Activated CD4-positive, alpha-beta T cell treated with anti-CD3 and anti-CD28 coated beads, Interleukin-2, amount 10 ng/mL, durations not matched to agents 24 days and 14 days (primary cell): ENCODE measurements around the gene OR7D2. TPM values are rescaled to one million over a fixed set of nuclear protein-coding genes. Genes with fewer than 3 reads are reported as not detected.
A peak's percentile ranks its signal among the peaks of the same experiment; 100 is the strongest.
"Not testable (repeated sequence)": the region's sequence is repeated elsewhere in the genome, so short reads cannot be mapped to it uniquely, and the experiment has no call there.

Experiments
- DNase-seq: peaks from one replicate; pipeline ENCODE4 v3.0.0; 2022
- H3K27ac Mint-ChIP-seq: one replicate; pipeline ENCODE4 v1.8.0; 2022; ENCODE audit warnings: mild to moderate bottlenecking, mixed read lengths
- H3K27me3 Mint-ChIP-seq: one replicate; pipeline ENCODE4 v1.8.0; 2022; ENCODE audit warnings: mixed read lengths
- H3K36me3 Mint-ChIP-seq: one replicate; pipeline ENCODE4 v1.8.0; 2022; ENCODE audit warnings: low read depth, mild to moderate bottlenecking, mixed read lengths
- H3K4me1 Mint-ChIP-seq: one replicate; pipeline ENCODE4 v1.8.0; 2021; ENCODE audit warnings: mixed read lengths
- H3K4me3 Mint-ChIP-seq: one replicate; pipeline ENCODE4 v1.8.0; 2022; ENCODE audit warnings: mild to moderate bottlenecking, moderate library complexity, mixed read lengths
- H3K9me3 Mint-ChIP-seq: one replicate; pipeline ENCODE4 v1.8.0; 2021; ENCODE audit warnings: mixed read lengths
- intact Hi-C: fragments of 100-400 bp; cut with micrococcal nuclease; formaldehyde crosslinking; loops from one replicate; pipeline ENCODE4 v1.15.1; 2023
- total RNA-seq: library from RNA; stranded (reverse); gene quantifications from 2 replicates; pipeline ENCODE4 v1.2.3, GENCODE V29; 2022

OR7D2 gene
- total RNA-seq, 1 donor from 2014 or later: 0.37 TPM

DNA sequence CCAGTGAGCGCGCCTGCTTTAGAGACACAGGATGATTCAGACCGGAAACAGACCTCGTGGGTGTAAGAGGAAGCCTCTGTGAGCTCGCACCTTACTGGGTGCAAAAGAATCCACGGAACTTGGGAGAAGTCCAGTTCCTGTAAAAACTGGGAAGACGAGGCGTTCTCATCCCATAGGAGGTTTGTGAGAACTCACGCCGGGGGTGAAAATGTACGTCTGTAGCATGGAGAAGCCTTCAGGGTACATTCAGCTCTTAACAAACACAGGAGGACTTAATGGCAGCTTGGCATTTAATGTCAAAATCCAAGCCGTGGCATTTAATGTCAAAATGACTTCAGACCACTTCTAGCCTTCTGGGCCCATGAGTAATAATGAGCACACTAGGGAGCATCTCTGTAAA is 17.4 kb upstream of the OR7D2 start:
- H3K4me3 Mint-ChIP-seq: no peak overlapping the region
- H3K36me3 Mint-ChIP-seq: peaks cover 92% of the 10 kb centered on the region
- H3K4me1 Mint-ChIP-seq: no peaks in the 10 kb centered on the region
- H3K27me3 Mint-ChIP-seq: no peaks in the 10 kb centered on the region
- H3K27ac Mint-ChIP-seq: no peak overlapping the region
- H3K9me3 Mint-ChIP-seq: peaks cover 33% of the 10 kb centered on the region
- intact Hi-C loops: no loop called here
- no peak for DNase-seq

DNA sequence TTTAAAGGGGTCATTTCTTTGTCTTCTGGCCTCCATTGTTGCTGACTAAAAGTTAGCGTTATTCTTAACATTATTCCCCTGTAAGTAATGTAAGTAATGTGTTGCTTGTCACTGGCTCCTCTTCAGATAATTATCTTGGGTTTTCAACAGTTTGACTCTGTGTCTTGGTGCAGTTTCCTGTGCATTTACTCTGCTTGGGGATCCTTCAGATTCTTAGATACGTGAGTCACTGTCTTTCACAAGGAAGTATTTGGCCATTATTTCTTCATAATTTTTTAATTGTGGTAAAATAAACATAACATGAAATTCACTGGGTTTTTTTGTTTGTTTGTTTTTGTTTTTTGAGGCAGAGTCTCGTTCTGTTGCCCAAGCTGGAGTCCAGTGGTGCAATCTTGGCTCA is 13.5 kb upstream of the OR7D2 start:
- intact Hi-C loops: no loop called here
- Mint-ChIP-seq H3K27me3 (no peaks in the 10 kb centered on the region), H3K9me3 (peaks cover 17% of the 10 kb centered on the region), H3K36me3 (peaks cover 64% of the 10 kb centered on the region), H3K4me3 (no peak overlapping the region), H3K27ac (no peak overlapping the region), H3K4me1 (no peaks in the 10 kb centered on the region)
- DNase-seq: no peak

DNA sequence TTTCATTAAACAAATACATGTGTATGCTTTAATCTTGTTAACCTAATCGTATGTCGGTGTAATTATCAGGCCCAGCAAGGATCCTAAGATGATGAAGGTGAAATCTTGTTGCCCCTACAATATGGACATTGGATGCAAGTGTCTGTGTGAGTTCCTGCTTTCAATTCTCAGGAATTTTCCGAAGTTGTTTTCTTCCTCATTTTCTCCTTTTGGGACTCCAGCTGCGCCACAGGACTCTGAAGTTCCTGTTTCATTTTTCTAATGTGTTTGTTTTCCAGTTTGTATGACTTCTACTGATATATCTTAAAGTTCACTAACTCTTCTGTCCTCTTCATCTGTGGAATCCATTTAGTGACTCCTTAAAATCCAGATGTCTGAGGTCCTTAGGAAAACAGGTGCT is 11.9 kb upstream of the OR7D2 start:
- intact Hi-C loops: no loop called here
- Mint-ChIP-seq H3K4me1 (no peaks in the 10 kb centered on the region), H3K27ac (no peak overlapping the region), H3K4me3 (no peak overlapping the region), H3K9me3 (peaks cover 3% of the 10 kb centered on the region), H3K27me3 (no peaks in the 10 kb centered on the region), H3K36me3 (peaks cover 49% of the 10 kb centered on the region)
- no peak for DNase-seq

DNA sequence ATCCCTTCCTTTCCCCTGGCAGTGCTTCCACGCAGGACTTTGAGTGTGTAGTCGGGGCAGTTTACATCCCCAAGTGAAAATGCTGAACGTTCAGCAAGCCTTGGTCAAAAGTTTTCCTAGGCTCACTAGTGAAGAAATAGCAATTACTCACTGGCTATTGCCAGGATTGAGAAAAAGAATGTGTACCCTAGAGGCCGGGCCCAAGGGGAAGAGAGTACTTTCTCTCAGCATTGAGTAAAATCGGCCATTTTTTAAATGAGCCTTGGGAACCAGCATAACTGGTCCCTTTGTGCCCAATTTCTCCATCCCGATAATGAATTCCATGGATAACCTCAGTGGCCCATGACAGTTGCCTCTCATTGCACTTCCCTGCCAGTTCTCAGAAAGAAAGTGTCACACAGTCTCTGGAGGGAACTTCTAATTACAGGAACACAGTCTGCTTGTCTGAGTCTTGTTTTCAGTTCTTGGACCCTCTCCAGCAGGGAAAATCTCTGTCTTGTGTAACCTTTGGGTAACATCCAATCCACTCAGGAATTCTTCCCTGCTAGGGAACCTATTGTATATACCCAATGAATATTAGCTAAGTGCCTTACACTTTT is 7.3 kb upstream of the OR7D2 start:
- Mint-ChIP-seq H3K4me1 (no peaks in the 10 kb centered on the region), H3K4me3 (no peak overlapping the region), H3K27ac (no peak overlapping the region), H3K9me3 (peaks cover 5% of the 10 kb centered on the region), H3K27me3 (no peaks in the 10 kb centered on the region), H3K36me3 (peaks cover 27% of the 10 kb centered on the region)
- intact Hi-C loops: no loop called here
- DNase-seq: no peak

DNA sequence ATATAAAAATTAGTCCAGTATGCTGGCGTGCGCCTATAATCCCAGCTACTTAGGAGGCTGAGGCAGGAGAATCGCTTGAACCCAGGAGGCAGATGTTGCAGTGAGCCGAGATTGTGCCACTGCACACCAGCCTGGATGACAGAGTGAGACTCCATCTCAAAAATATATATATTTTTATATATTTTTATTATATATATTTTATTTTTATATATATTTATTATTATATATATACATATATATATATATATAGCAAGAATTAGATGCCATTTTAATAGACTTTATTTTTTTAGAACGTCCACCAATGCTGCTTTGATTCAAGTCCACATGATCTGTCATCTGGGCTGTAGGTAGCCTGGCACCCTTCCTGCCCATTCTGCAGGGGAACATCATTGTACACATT is 3.5 kb upstream of the OR7D2 start:
- DNase-seq: no peak

DNA sequence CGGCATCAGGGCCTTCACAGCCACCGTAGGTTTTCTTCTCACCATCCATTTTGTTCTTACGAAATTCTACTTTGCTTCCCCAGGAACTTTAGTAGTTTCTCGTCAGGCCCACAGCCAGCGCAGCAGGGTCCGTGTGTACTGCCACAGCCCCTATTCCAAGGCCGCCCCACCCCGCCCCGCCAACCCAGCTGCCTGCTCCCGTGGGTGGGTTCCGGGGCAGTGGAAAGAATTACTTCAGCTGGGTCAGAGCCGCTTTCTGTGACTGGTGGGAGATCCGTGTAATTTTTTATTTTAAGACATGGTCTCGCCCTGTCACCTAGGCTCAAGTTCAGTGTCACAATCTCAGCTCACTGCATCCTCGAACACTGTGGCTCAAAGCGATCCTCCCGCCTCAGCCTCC is 4.2 kb downstream of the OR7D2 start:
- Mint-ChIP-seq H3K27ac (no peak overlapping the region), H3K4me1 (no peaks in the 10 kb centered on the region), H3K36me3 (peaks cover 14% of the 10 kb centered on the region), H3K27me3 (no peaks in the 10 kb centered on the region), H3K4me3 (no peak overlapping the region), H3K9me3 (peaks cover 12% of the 10 kb centered on the region)
- no peak for DNase-seq
- intact Hi-C loops: no loop called here

More for the DNA sequence above, 3.5 kb upstream of the OR7D2 start:
- no peaks in the 10 kb centered on the region for H3K4me1 Mint-ChIP-seq
- H3K27me3 Mint-ChIP-seq: no peaks in the 10 kb centered on the region
- peaks cover 21% of the 10 kb centered on the region for H3K36me3 Mint-ChIP-seq
- peaks cover 9% of the 10 kb centered on the region for H3K9me3 Mint-ChIP-seq
- no peak overlapping the region for H3K4me3 Mint-ChIP-seq
- no peak overlapping the region for H3K27ac Mint-ChIP-seq
- intact Hi-C loops: no loop called here

DNA sequence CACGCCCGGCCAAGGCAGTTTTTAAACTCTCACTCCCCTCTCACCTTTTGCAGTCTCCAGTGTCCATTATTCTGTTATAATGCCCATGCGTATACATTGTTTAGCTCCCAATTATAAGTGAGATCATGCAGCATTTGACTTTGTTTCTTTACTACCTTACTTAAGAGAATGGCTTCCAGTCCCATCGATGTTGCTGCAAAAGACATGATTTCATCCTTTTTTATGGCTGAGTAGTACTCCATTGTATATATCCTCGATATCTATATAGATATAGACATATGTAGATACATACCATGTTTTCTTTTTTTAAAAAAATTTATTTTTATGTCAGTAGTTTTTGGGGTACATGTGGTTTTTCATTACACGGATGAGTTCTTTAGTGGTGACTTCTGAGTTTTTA is 8.4 kb downstream of the OR7D2 start:
- Mint-ChIP-seq H3K4me3 (no peak overlapping the region), H3K36me3 (peaks cover 14% of the 10 kb centered on the region), H3K27me3 (no peaks in the 10 kb centered on the region), H3K4me1 (no peaks in the 10 kb centered on the region), H3K9me3 (peaks cover 24% of the 10 kb centered on the region), H3K27ac (no peak overlapping the region)
- intact Hi-C loops: no loop called here
- DNase-seq: no peak

DNA sequence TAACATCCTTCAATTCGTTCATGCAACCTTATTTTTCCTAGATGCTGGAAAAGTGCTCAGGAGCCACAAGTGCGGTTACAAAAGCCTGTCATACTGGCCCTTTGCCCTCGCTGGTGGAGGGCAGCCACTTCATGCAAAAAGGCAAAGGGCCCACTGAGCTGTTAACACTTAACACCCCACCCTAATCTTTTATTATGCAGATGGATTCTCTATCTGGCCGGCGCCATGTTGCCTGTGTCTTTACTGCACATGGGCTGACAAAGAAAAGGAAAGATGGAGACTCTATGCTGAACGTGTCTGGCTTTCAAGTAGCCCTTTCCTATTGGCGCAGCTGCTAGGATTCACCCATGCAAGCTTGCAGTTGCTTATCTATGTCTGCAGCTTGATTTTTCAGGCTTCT is 10.8 kb downstream of the OR7D2 start:
- H3K36me3 Mint-ChIP-seq: peaks cover 14% of the 10 kb centered on the region
- peaks cover 31% of the 10 kb centered on the region for H3K9me3 Mint-ChIP-seq
- no peak for DNase-seq
- no peak overlapping the region for H3K4me3 Mint-ChIP-seq
- H3K27ac Mint-ChIP-seq: no peak overlapping the region
- intact Hi-C loops: no loop called here
- H3K27me3 Mint-ChIP-seq: no peaks in the 10 kb centered on the region
- H3K4me1 Mint-ChIP-seq: no peaks in the 10 kb centered on the region

DNA sequence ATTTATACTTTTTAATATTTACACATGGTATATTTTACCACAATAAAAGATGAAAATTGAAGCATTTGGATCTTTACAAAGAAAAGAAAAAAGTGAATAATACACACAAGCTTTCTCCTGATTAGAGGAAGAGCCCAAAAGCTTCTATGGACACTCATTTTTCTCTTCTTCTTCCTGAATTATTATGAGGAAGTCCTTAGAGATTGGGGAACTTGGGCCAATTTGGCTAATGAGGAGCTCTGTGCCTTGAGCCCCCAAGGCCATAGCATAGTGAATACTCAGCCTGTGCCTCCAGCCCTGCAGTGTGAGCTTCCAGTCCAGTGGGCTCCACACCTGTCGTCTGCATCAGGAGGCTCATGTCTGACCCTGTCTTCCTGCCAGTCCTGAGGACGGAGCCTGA is 19.3 kb downstream of the OR7D2 start:
- intact Hi-C loops, H3K27ac Mint-ChIP-seq, H3K4me1 Mint-ChIP-seq, DNase-seq, H3K27me3 Mint-ChIP-seq, H3K36me3 Mint-ChIP-seq, H3K4me3 Mint-ChIP-seq: not testable (repeated sequence)
- H3K9me3 Mint-ChIP-seq: peaks cover 15% of the 10 kb centered on the region

DNA sequence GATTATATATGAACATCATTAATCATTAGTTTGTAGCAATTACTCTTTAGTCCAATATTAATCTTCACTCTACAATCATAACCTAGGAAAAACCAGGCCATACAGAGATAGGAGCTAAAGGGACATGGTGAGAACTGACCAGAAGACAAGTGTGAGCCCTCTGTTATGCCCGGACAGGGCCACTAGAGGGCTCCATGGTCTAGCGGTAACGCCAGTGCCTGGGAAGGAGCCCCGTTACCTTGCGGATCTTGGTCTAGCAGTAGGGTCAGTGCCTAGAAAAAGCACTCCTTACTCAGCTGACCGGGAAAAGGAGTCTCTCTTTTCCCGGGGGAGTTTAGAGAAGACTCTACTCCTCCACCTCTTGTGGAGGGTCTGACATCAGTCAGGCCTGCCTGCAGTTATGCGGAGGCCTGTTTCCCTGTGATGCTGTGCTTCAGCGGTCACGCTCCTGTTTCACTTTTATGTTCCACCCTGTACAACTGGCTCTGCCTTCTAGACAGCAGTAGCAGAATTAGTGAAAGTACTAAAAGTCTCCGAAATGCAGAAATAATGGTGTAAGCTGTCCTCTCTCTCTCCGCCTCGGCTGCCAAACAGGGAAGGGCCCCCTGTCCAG is 26.8 kb downstream of the OR7D2 start:
- H3K27ac Mint-ChIP-seq: no peak overlapping the region
- intact Hi-C loops: loop anchor here (1.0 to 10.0 kb wide), 5 partner anchors 68 to 591 kb away; partner anchors contain the start of genes ZNF266 and ZNF561
- DNase-seq: peak; percentile 90
- H3K36me3 Mint-ChIP-seq: no peaks in the 10 kb centered on the region
- H3K4me3 Mint-ChIP-seq: peak overlapping the region; percentile 56
- peaks cover 4% of the 10 kb centered on the region for H3K9me3 Mint-ChIP-seq
- H3K4me1 Mint-ChIP-seq: peaks cover 5% of the 10 kb centered on the region
- no peaks in the 10 kb centered on the region for H3K27me3 Mint-ChIP-seq

DNA sequence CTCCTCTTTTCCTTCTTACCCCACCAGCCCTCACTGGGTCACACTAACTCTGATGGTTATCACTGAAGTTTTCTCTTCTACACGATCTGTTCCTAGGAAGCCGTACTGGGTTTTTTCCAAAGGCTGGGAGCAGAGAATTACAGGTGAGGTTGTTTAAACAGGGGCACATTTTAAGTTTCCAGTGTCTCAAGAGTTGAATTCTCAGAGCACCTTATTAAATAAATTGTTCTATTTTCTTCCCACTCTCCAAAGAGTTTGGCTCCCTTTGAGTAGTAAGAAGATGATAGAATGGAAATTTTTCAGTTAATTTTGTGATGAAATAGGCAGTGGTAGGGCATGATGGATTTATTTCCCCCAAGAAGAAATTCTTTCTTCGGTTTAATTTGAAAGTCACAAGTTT is 40.7 kb downstream of the OR7D2 start, which contains the start of gene OR7D4:
TSS of gene OR7D4 (minus strand) at position 101 of the 400 bp plus-strand sequence. CDS start 4,752 bp downstream, outside the sequence.
- no peaks in the 10 kb centered on the region for H3K27me3 Mint-ChIP-seq
- no peak within 1 kb of the TSS for H3K4me3 Mint-ChIP-seq
- H3K36me3 Mint-ChIP-seq: no peaks in the 10 kb centered on the region
- no peak within 1 kb of the TSS for H3K27ac Mint-ChIP-seq
- DNase-seq: no peak
- H3K4me1 Mint-ChIP-seq: no peaks in the 10 kb centered on the region
- intact Hi-C loops: no loop called here
- H3K9me3 Mint-ChIP-seq: peaks cover 28% of the 10 kb centered on the region

Other genes starting within 250 kb of the OR7D2 start
- gene MUC16, start 168.6 kb upstream of the OR7D2 start, total RNA-seq: not detected in 2 replicates
- not detected in 2 replicates for gene OR1M1, start 91.9 kb upstream of the OR7D2 start, total RNA-seq
- gene OR7G2, start 71.5 kb upstream of the OR7D2 start, total RNA-seq: not detected in 2 replicates
- gene OR7G1, start 63.2 kb upstream of the OR7D2 start, total RNA-seq: not detected in 2 replicates
- gene OR7G3, start 52.0 kb upstream of the OR7D2 start, total RNA-seq: not detected in 2 replicates
- 47.1 and 50.2 TPM in 2 replicates for gene ZNF317, start 38.6 kb upstream of the OR7D2 start, total RNA-seq
- not detected in 2 replicates for gene OR7D4, start 40.6 kb downstream of the OR7D2 start, total RNA-seq
- not detected in 2 replicates for gene OR7E24, start 72.0 kb downstream of the OR7D2 start, total RNA-seq
- gene ZNF699, start 130.9 kb downstream of the OR7D2 start, total RNA-seq: 4.4 and 4.5 TPM in 2 replicates
- 8.2 and 9.5 TPM in 2 replicates for gene ZNF559, start 145.2 kb downstream of the OR7D2 start, total RNA-seq
- 0.09 TPM in 1 of 2 replicates, not detected in the other for gene ZNF177, start 184.0 kb downstream of the OR7D2 start, total RNA-seq